Uterus (tissue), 4 donors: ENCODE data around the gene PFDN2. TPM values are rescaled to one million over a fixed set of nuclear protein-coding genes. Genes with fewer than 3 reads are reported as not detected.

Experiments
- DNase-seq, 2 donors: peaks; one replicate each; pipeline ENCODE4 v3.0.0-alpha.2; 2019 to 2020
- H3K27ac ChIP-seq, 2 donors: fragments of 200-600 bp; sonication (generic); 1 replicate in 1 of 2; 2 replicates in 1 of 2; pipeline ENCODE4 v1.5.1; 2016 to 2018
- H3K27me3 ChIP-seq, 2 donors: fragments of 200-600 bp; sonication (generic); one replicate each; pipeline ENCODE4 v1.5.1; 2018 to 2019; ENCODE audit warnings: control low read depth in 1 of 2
- H3K36me3 ChIP-seq, 2 donors: fragments of 200-600 bp; sonication (generic); one replicate each; pipeline ENCODE4 v1.5.1; 2019; ENCODE audit warnings: control low read depth in 1 of 2
- H3K4me1 ChIP-seq, 2 donors: fragments of 200-600 bp; sonication (generic); one replicate each; pipeline ENCODE4 v1.5.1; 2018 to 2019; ENCODE audit warnings: control low read depth in 1 of 2
- H3K4me3 ChIP-seq, 2 donors: fragments of 200-600 bp; sonication (generic); 1 replicate in 1 of 2; 2 replicates in 1 of 2; pipeline ENCODE4 v1.5.1; 2018 to 2019; ENCODE audit warnings: mild to moderate bottlenecking in 1 of 2
- H3K9me3 ChIP-seq, 2 donors: fragments of 200-600 bp; sonication (generic); one replicate each; pipeline ENCODE4 v1.5.1; 2019; ENCODE audit warnings: control low read depth in 1 of 2
- CTCF ChIP-seq, 4 experiments: fragments of 200-600 bp in 2 of 4; fragments of 450-650 bp in 2 of 4; sonication (generic) in 2 of 4; IDR thresholded peaks; one replicate each; pipeline ENCODE4 v1.5.1; 2016 to 2019; ENCODE audit warnings: antibody characterized with exemption in 4 of 4, mild to moderate bottlenecking in 2 of 4, moderate library complexity in 1 of 4
- POLR2A ChIP-seq, 2 donors: fragments of 450-650 bp; IDR thresholded peaks; one replicate each; pipeline ENCODE4 v1.6.1; 2016; ENCODE audit warnings: antibody characterized with exemption in 2 of 2, mild to moderate bottlenecking in 1 of 2, moderate library complexity in 1 of 2
- intact Hi-C: fragments of 100-400 bp; cut with DNase I; formaldehyde crosslinking; loops from one replicate; pipeline ENCODE4 v1.15.1; 2023; ENCODE audit warnings: low total_unique reads
- total RNA-seq, 4 donors: library from RNA; depleted of rRNA in 3 of 4; stranded (reverse); fragments of >200 nt in 3 of 4; gene quantifications; one replicate each; pipeline versions ENCODE4 v1.1.0 to v1.2.4, GENCODE V29; 2014 to 2023
- donor health status: DM: yes; HTN: yes; CAD: no.

PFDN2 gene
- total RNA-seq, 4 donors from 2014 or later, result 3.3 to 38.9 (median 29.8) TPM

- Histone ChIP-seq H3K27ac (no peak overlapping the region), H3K9me3 (no peaks in the 10 kb centered on the region), H3K36me3 (no peaks in the 10 kb centered on the region), H3K4me3 (no peak overlapping the region), H3K4me1 (peaks cover 0 to 8% of the 10 kb centered on the region in 2 donors), H3K27me3 (no peaks in the 10 kb centered on the region)
- no peak for DNase-seq
- TF ChIP-seq CTCF (IDR thresholded peaks at IDR 0.05) (no peak), POLR2A (IDR thresholded peaks at IDR 0.05) (no peak)
- intact Hi-C loops, result no loop called here
These were observed 46.0 kb upstream of the PFDN2 start for GRCh38 chr1:161163793-161164192.

GRCh38 chr1:161162806-161163205 lies 45.0 kb upstream of the PFDN2 start:
- no peak for TF ChIP-seq POLR2A (IDR thresholded peaks at IDR 0.05)
- TF ChIP-seq CTCF (IDR thresholded peaks at IDR 0.05), result no peak
- H3K36me3 ChIP-seq, result no peaks in the 10 kb centered on the region
- H3K4me3 ChIP-seq, result no peak overlapping the region
- no peaks in the 10 kb centered on the region for H3K27me3 ChIP-seq
- intact Hi-C loops, result no loop called here
- no peak for DNase-seq
- no peak overlapping the region for H3K27ac ChIP-seq
- peaks cover 0 to 6% of the 10 kb centered on the region in 2 donors for H3K4me1 ChIP-seq
- H3K9me3 ChIP-seq, result no peaks in the 10 kb centered on the region

GRCh38 chr1:161162052-161162451 lies 44.2 kb upstream of the PFDN2 start:
- H3K36me3 ChIP-seq, result no peaks in the 10 kb centered on the region
- TF ChIP-seq CTCF (IDR thresholded peaks at IDR 0.05) (no peak), POLR2A (IDR thresholded peaks at IDR 0.05) (no peak)
- no peaks in the 10 kb centered on the region for H3K9me3 ChIP-seq
- intact Hi-C loops, result no loop called here
- no peak overlapping the region for H3K4me3 ChIP-seq
- no peak for DNase-seq
- no peaks in the 10 kb centered on the region for H3K27me3 ChIP-seq
- H3K4me1 ChIP-seq, result peaks cover 0 to 4% of the 10 kb centered on the region in 2 donors
- no peak overlapping the region for H3K27ac ChIP-seq

GRCh38 chr1:161161652-161162051 lies 43.8 kb upstream of the PFDN2 start:
- intact Hi-C loops, result no loop called here
- no peak for TF ChIP-seq CTCF (IDR thresholded peaks at IDR 0.05)
- no peak for TF ChIP-seq POLR2A (IDR thresholded peaks at IDR 0.05)
- Histone ChIP-seq H3K36me3 (no peaks in the 10 kb centered on the region), H3K9me3 (no peaks in the 10 kb centered on the region), H3K27ac (no peak overlapping the region), H3K27me3 (no peaks in the 10 kb centered on the region), H3K4me1 (peaks cover 0 to 4% of the 10 kb centered on the region in 2 donors), H3K4me3 (no peak overlapping the region)
- DNase-seq, result no peak

- Histone ChIP-seq H3K4me1 (peaks cover 0 to 4% of the 10 kb centered on the region in 2 donors), H3K27ac (no peak overlapping the region), H3K4me3 (no peak overlapping the region), H3K36me3 (no peaks in the 10 kb centered on the region), H3K9me3 (no peaks in the 10 kb centered on the region), H3K27me3 (no peaks in the 10 kb centered on the region)
- TF ChIP-seq CTCF (IDR thresholded peaks at IDR 0.05) (no peak), POLR2A (IDR thresholded peaks at IDR 0.05) (no peak)
- no peak for DNase-seq
- intact Hi-C loops, result no loop called here
These were observed 42.9 kb upstream of the PFDN2 start for GRCh38 chr1:161160671-161161145.
